Measurements from ENCODE around the gene PAK5. TPM values are rescaled to one million over a fixed set of nuclear protein-coding genes. Genes with fewer than 3 reads are reported as not detected.

PAK5 gene
- total and polyA plus RNA-seq, 2 donors: 0.19 to 0.75 TPM

DNA sequence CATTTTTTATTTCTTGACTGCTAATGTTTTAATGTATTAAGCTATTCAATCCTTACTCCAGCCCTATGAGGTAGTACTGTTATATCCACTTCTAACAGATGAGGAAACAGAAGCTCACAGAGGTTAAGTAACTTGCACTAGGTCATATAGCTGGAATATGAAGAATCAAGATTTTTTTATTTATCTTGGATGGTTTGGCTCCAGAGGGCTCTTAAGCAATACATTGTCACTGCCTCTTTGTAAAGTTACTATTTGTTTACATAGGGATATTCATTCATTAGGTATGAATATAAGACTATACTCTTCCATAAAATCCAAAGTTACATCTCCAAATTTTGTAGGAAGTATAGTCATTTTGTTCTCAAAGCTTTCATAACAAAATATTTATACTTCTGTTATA, 210.7 kb downstream of the PAK5 start:
- no peaks in the 10 kb centered on the region for H3K27me3 ChIP-seq (ENCODE audit: control insufficient read depth in 2 of 2, insufficient read depth in 1 of 2, low read length in 1 of 2)
- no peak for DNase-seq (ENCODE audit: low read depth in 6 of 9, low spot score in 9 of 9)
- no peaks in the 10 kb centered on the region for H3K9me3 ChIP-seq (ENCODE audit: control insufficient read depth in 2 of 2, insufficient read depth in 1 of 2, low read length in 1 of 2)
- no peaks in the 10 kb centered on the region for H3K4me1 ChIP-seq (ENCODE audit: control insufficient read depth in 2 of 2, insufficient read depth in 2 of 2, low read length in 2 of 2)
- H3K36me3 ChIP-seq (ENCODE audit: control insufficient read depth in 2 of 2, insufficient read depth in 2 of 2, low read length in 1 of 2): no peaks in the 10 kb centered on the region
- H3K27ac ChIP-seq (ENCODE audit: low read depth in 1 of 2, low read length in 1 of 2): no peak overlapping the region
- H3K4me3 ChIP-seq (ENCODE audit: low read length in 2 of 2): no peak overlapping the region

DNA sequence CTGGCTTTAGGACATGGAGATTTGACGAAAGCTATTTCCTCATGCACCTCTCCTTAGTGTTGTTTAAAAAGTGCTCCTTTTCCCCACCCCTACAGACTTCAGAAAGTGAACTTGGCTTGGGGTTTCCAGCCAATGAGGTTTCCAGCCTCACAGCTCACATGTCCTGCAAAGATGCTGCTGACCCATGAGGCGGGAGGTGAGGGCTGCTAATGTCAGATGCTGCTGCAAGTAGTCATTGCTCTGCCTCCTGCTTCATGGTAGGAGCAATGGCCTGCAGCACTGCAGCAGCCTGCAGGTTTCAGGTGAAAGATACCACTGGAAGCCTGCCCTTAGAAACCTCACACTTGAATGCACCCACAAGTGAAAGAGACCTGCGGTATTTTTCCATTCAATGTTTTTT, 211.7 kb downstream of the PAK5 start:
- no peaks in the 10 kb centered on the region for H3K9me3 ChIP-seq (ENCODE audit: control insufficient read depth in 2 of 2, insufficient read depth in 1 of 2, low read length in 1 of 2)
- no peak overlapping the region for H3K27ac ChIP-seq (ENCODE audit: low read depth in 1 of 2, low read length in 1 of 2)
- H3K4me1 ChIP-seq (ENCODE audit: control insufficient read depth in 2 of 2, insufficient read depth in 2 of 2, low read length in 2 of 2): no peaks in the 10 kb centered on the region
- H3K4me3 ChIP-seq (ENCODE audit: low read length in 2 of 2): no peak overlapping the region
- H3K27me3 ChIP-seq (ENCODE audit: control insufficient read depth in 2 of 2, insufficient read depth in 1 of 2, low read length in 1 of 2): no peaks in the 10 kb centered on the region
- no peak for DNase-seq (ENCODE audit: low read depth in 6 of 9, low spot score in 9 of 9)
- 92% methylated on average over 3 of the region's 3 CpGs for WGBS
- no peaks in the 10 kb centered on the region for H3K36me3 ChIP-seq (ENCODE audit: control insufficient read depth in 2 of 2, insufficient read depth in 2 of 2, low read length in 1 of 2)

DNA sequence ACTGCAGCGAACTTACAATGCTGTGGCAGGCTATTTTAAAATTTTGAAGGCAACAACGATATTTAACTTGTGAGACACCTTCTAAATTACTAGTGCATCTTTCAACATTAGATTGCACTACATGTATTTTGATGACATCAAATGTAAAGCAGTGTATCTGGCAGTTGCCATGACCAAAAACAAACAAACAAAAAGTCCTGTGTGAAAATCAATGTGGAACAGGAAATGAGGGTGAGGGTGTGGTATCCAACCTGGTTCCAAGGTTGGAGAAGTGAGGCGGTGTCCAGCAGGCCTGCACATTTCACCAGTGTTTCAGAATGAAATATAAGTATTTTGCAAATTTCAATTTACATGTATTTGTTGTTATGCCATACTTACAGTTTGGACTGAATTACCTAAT, 212.5 kb downstream of the PAK5 start:
- Histone ChIP-seq H3K27ac (ENCODE audit: low read depth in 1 of 2, low read length in 1 of 2) (no peak overlapping the region), H3K9me3 (ENCODE audit: control insufficient read depth in 2 of 2, insufficient read depth in 1 of 2, low read length in 1 of 2) (no peaks in the 10 kb centered on the region), H3K4me1 (ENCODE audit: control insufficient read depth in 2 of 2, insufficient read depth in 2 of 2, low read length in 2 of 2) (no peaks in the 10 kb centered on the region), H3K27me3 (ENCODE audit: control insufficient read depth in 2 of 2, insufficient read depth in 1 of 2, low read length in 1 of 2) (no peaks in the 10 kb centered on the region), H3K36me3 (ENCODE audit: control insufficient read depth in 2 of 2, insufficient read depth in 2 of 2, low read length in 1 of 2) (no peaks in the 10 kb centered on the region), H3K4me3 (ENCODE audit: low read length in 2 of 2) (no peak overlapping the region)
- DNase-seq (ENCODE audit: low read depth in 6 of 9, low spot score in 9 of 9): no peak
- WGBS: 91% methylated on average over 3 of the region's 3 CpGs

DNA sequence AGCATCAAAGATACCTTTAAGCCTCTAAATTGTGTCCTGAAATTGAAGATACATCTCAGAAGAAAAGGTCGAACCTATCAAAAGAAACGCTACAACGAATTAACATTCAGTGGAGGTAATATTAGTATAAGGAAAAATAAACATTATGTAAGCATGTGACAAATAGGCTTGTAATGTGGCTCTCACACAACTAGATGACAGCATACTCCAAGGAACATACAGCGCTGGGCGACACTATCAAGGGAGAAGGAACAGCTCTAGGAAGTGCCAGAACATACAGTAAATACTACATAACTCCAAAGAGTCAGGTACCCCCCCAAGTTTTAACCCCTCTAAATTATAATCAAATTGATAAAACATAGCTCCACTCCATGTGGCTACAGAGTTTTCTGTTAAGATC, 220.9 kb downstream of the PAK5 start:
- Histone ChIP-seq H3K27me3 (ENCODE audit: control insufficient read depth in 2 of 2, insufficient read depth in 1 of 2, low read length in 1 of 2) (no peaks in the 10 kb centered on the region), H3K4me1 (ENCODE audit: control insufficient read depth in 2 of 2, insufficient read depth in 2 of 2, low read length in 2 of 2) (no peaks in the 10 kb centered on the region), H3K27ac (ENCODE audit: low read depth in 1 of 2, low read length in 1 of 2) (no peak overlapping the region), H3K9me3 (ENCODE audit: control insufficient read depth in 2 of 2, insufficient read depth in 1 of 2, low read length in 1 of 2) (no peaks in the 10 kb centered on the region), H3K4me3 (ENCODE audit: low read length in 2 of 2) (no peak overlapping the region), H3K36me3 (ENCODE audit: control insufficient read depth in 2 of 2, insufficient read depth in 2 of 2, low read length in 1 of 2) (no peaks in the 10 kb centered on the region)
- whole genome bisulfite sequencing: 87% methylated on average over 5 of the region's 5 CpGs
- DNase-seq (ENCODE audit: low read depth in 6 of 9, low spot score in 9 of 9): no peak

DNA sequence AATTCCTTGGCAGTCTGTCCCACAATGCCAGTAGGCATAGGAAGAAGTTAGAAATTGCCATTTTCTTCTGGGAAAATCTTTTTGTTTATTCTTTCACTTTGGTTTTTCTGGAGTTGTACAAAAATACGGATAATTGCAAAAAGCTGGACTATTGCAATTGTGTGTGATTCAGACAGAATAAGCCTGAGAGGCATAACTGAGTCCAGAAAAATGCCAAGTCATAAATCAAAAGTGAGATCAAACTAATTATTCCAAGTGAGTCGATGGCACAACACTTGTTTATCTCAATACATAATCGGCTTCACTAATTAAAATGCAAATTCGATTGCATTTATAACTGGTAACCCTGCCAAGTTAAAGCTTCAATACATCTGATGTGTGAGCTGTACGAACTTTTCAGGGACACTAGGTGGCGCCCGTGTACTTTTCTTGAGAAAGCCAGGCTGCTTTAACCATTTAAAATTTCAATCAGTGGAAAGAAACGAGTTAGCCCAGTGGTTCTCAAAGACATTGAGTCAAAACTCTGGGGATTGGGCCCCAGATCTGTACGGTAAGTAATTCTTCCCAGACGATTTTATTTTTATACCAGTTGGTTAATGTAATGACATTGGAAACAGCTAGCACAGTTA, 221.9 kb downstream of the PAK5 start:
- Histone ChIP-seq H3K27me3 (ENCODE audit: control insufficient read depth in 2 of 2, insufficient read depth in 1 of 2, low read length in 1 of 2) (no peaks in the 10 kb centered on the region), H3K4me3 (ENCODE audit: low read length in 2 of 2) (no peak overlapping the region), H3K4me1 (ENCODE audit: control insufficient read depth in 2 of 2, insufficient read depth in 2 of 2, low read length in 2 of 2) (no peaks in the 10 kb centered on the region), H3K9me3 (ENCODE audit: control insufficient read depth in 2 of 2, insufficient read depth in 1 of 2, low read length in 1 of 2) (no peaks in the 10 kb centered on the region), H3K27ac (ENCODE audit: low read depth in 1 of 2, low read length in 1 of 2) (no peak overlapping the region), H3K36me3 (ENCODE audit: control insufficient read depth in 2 of 2, insufficient read depth in 2 of 2, low read length in 1 of 2) (no peaks in the 10 kb centered on the region)
- 8% methylated on average over 10 of the region's 10 CpGs for WGBS
- DNase-seq (ENCODE audit: low read depth in 6 of 9, low spot score in 9 of 9): peak in 8 of 9 donors; percentile 7 to 66 (median 39)

DNA sequence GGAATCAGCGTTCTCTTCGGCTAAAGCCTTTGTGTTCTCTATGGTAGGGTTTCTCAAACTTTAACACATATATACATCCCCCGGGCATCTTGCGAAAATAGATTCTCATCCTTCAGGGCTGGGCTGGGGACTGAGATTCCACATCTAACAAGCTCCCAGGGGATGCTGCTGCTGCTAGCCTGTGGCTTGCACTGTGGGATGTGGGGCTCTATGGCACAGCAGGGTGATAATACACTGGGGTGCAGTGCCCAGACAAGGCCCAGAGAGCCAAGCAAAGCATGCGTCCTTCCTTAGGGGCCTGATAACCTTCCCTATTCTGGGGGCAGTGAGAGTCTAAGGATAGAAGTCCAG, 222.4 kb downstream of the PAK5 start:
- WGBS: 93% methylated on average over 5 of the region's 5 CpGs
- DNase-seq (ENCODE audit: low read depth in 6 of 9, low spot score in 9 of 9): no peak

DNA sequence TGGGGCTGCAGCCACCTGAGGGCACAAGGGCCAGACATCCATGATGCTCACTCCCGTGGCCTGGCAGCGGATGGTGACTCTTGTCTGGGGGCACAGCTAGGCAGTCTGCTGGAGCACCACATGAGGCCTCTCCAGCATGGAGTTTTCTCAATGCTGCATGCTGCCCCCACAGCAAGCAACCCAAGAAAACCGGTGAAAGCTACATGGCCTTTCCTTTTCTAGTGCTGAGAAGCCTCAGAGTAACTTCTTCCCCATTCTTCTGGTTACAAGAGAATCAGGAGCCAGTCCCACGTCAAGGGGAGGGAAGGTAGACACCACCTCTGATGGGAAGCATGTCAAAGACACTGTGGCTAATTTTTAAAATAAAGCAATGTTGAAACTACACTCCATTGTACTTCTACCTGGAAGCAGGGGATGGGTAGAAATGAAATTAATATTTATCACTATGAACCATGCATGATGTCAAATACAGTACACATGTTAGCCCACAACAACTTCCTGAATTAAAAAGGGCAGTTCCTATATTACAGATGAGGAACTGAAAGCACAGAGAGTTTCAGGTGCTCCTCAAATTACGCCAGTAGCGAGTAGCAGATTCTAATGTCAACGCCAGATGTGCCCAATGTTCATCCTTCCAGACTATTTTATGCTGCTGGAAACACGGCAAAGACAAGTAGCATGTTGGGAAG, 223.0 kb downstream of the PAK5 start:
- WGBS: 39% methylated on average over 8 of the region's 8 CpGs
- no peak for DNase-seq (ENCODE audit: low read depth in 6 of 9, low spot score in 9 of 9)

More for the DNA sequence above, 222.4 kb downstream of the PAK5 start:
- H3K36me3 ChIP-seq (ENCODE audit: control insufficient read depth in 2 of 2, insufficient read depth in 2 of 2, low read length in 1 of 2): no peaks in the 10 kb centered on the region
- no peaks in the 10 kb centered on the region for H3K27me3 ChIP-seq (ENCODE audit: control insufficient read depth in 2 of 2, insufficient read depth in 1 of 2, low read length in 1 of 2)
- H3K4me1 ChIP-seq (ENCODE audit: control insufficient read depth in 2 of 2, insufficient read depth in 2 of 2, low read length in 2 of 2): no peaks in the 10 kb centered on the region
- no peak overlapping the region for H3K4me3 ChIP-seq (ENCODE audit: low read length in 2 of 2)
- H3K27ac ChIP-seq (ENCODE audit: low read depth in 1 of 2, low read length in 1 of 2): no peak overlapping the region
- no peaks in the 10 kb centered on the region for H3K9me3 ChIP-seq (ENCODE audit: control insufficient read depth in 2 of 2, insufficient read depth in 1 of 2, low read length in 1 of 2)

DNA sequence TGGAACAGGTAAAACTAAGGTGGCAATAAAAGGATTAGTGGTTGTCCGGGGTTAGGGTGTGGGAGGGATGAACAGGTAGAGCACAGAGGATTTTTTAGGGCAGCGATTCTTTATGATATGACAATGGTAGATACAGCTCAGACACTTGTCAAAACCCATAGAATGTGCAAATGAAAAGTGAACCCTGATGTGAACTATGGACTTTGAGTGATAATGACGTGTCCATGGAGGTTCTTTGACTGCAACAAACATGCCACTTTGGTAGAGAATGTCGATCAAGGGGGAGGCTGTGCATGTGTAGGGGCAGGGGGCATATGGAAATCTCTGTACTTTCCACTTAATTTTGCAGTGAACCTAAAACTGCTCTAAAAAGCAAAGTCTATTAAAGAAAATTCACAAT, 223.8 kb downstream of the PAK5 start:
- Histone ChIP-seq H3K9me3 (ENCODE audit: control insufficient read depth in 2 of 2, insufficient read depth in 1 of 2, low read length in 1 of 2) (no peaks in the 10 kb centered on the region), H3K4me3 (ENCODE audit: low read length in 2 of 2) (no peak overlapping the region), H3K27me3 (ENCODE audit: control insufficient read depth in 2 of 2, insufficient read depth in 1 of 2, low read length in 1 of 2) (no peaks in the 10 kb centered on the region), H3K27ac (ENCODE audit: low read depth in 1 of 2, low read length in 1 of 2) (no peak overlapping the region), H3K36me3 (ENCODE audit: control insufficient read depth in 2 of 2, insufficient read depth in 2 of 2, low read length in 1 of 2) (no peaks in the 10 kb centered on the region), H3K4me1 (ENCODE audit: control insufficient read depth in 2 of 2, insufficient read depth in 2 of 2, low read length in 2 of 2) (no peaks in the 10 kb centered on the region)
- no peak for DNase-seq (ENCODE audit: low read depth in 6 of 9, low spot score in 9 of 9)
- 80% methylated on average over 4 of the region's 4 CpGs for WGBS

More for the DNA sequence above, 223.0 kb downstream of the PAK5 start:
- H3K4me1 ChIP-seq (ENCODE audit: control insufficient read depth in 2 of 2, insufficient read depth in 2 of 2, low read length in 2 of 2): no peaks in the 10 kb centered on the region
- H3K4me3 ChIP-seq (ENCODE audit: low read length in 2 of 2): no peak overlapping the region
- no peak overlapping the region for H3K27ac ChIP-seq (ENCODE audit: low read depth in 1 of 2, low read length in 1 of 2)
- no peaks in the 10 kb centered on the region for H3K9me3 ChIP-seq (ENCODE audit: control insufficient read depth in 2 of 2, insufficient read depth in 1 of 2, low read length in 1 of 2)
- no peaks in the 10 kb centered on the region for H3K27me3 ChIP-seq (ENCODE audit: control insufficient read depth in 2 of 2, insufficient read depth in 1 of 2, low read length in 1 of 2)
- H3K36me3 ChIP-seq (ENCODE audit: control insufficient read depth in 2 of 2, insufficient read depth in 2 of 2, low read length in 1 of 2): no peaks in the 10 kb centered on the region

DNA sequence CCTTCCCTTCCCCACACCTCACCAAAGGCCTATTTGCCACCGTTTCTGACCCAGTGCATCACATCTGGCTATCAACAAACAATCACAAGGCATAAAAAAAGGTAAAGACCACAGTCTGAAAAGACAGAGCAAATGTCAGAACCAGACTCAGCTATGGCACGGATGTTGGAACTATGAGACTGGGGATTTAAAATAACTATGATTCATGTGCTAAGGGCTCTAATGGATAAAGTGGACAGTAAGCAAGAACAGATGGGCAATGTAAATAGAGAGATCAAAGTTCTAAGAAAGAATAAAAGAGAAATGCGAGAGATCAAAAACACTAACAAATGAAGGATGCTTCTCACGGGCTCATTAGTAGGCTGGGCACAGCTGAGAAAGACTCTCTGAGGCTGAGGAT, 225.0 kb downstream of the PAK5 start:
- Histone ChIP-seq H3K27me3 (ENCODE audit: control insufficient read depth in 2 of 2, insufficient read depth in 1 of 2, low read length in 1 of 2) (no peaks in the 10 kb centered on the region), H3K4me1 (ENCODE audit: control insufficient read depth in 2 of 2, insufficient read depth in 2 of 2, low read length in 2 of 2) (no peaks in the 10 kb centered on the region), H3K27ac (ENCODE audit: low read depth in 1 of 2, low read length in 1 of 2) (no peak overlapping the region), H3K9me3 (ENCODE audit: control insufficient read depth in 2 of 2, insufficient read depth in 1 of 2, low read length in 1 of 2) (no peaks in the 10 kb centered on the region), H3K4me3 (ENCODE audit: low read length in 2 of 2) (no peak overlapping the region), H3K36me3 (ENCODE audit: control insufficient read depth in 2 of 2, insufficient read depth in 2 of 2, low read length in 1 of 2) (no peaks in the 10 kb centered on the region)
- DNase-seq (ENCODE audit: low read depth in 6 of 9, low spot score in 9 of 9): no peak
- WGBS: 89% methylated on average over 4 of the region's 4 CpGs
